ENCODE results near the gene ZNF14.
"Not testable (repeated sequence)": the region's sequence is repeated elsewhere in the genome, so short reads cannot be mapped to it uniquely, and the experiment has no call there.

ZNF14 gene

GRCh38 chr19:19732579-19733501, at the start of gene ZNF14:
Gene ZNF14, minus strand, starts transcription at chr19:19733112. Its CDS starts 154 bp downstream, at chr19:19732958.
- H3K9me3 ChIP-seq (ENCODE audit: low read depth, low read length): no peaks in the 10 kb centered on the region
- peak within 1 kb of the TSS; percentile 86 for H3K9ac ChIP-seq (ENCODE audit: insufficient read length)
- H3K4me3 ChIP-seq: peak within 1 kb of the TSS; percentile 90
- no peak within 1 kb of the TSS for H3K27ac ChIP-seq
- peak; percentile 68 for DNase-seq (ENCODE audit: low read depth, low spot score)
- H3K36me3 ChIP-seq (ENCODE audit: insufficient read depth, low read length): peaks cover 34% of the 10 kb centered on the region
- TF ChIP-seq POLR2AphosphoS5 (IDR thresholded peaks at IDR 0.05; ENCODE audit: borderline replicate concordance, low read depth, low read length) (peak; percentile 97), EZH2 (IDR thresholded peaks at IDR 0.05) (no peak), FOXP2 (optimal IDR thresholded peaks at IDR 0.05; ENCODE audit: control extremely low read depth, extremely low read length, insufficient read depth) (no peak)

DNA sequence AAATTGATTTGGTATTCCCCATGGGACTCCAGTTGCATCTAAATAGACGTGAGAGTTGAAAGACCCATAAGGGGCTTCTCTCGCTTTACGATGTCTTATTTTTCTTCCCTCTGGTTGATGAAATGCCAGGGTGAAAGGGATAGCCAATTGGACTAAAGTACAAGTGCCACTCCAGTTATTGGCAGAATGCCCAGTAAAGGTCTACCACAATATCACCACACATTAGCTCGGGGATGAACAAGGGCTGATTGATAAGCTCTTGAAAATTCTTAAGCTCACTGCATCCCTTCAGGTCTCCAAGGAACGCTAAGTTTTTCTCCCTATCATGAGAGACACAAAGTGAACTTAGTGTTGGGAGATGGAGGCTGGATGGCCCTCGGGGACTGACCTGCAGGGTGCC, 48.9 kb upstream of the ZNF14 start:
- H3K4me3 ChIP-seq; DNase-seq (ENCODE audit: low read depth, low spot score); H3K9ac ChIP-seq (ENCODE audit: insufficient read length); H3K27ac ChIP-seq; H3K9me3 ChIP-seq (ENCODE audit: low read depth, low read length): not testable (repeated sequence)
- peaks cover 33% of the 10 kb centered on the region for H3K36me3 ChIP-seq (ENCODE audit: insufficient read depth, low read length)

DNA sequence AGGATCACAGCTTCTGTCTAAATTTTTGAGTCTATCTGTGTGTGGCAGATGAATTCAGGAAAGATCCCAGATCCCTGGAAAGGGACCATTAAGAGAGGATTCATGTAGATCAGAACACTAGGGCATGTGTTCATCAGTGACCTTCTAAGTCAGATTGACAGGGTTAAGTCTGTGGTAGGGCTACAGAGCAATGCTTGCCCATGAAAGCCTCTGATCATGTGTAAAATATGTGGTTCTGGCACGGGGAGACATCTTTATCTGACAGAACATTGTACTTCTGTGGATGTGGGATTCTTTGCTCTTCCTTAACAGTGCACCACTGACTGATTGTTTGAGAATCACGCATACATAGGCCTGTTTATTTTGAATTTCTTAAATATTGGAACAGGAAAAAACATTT, 45.8 kb upstream of the ZNF14 start:
- no peak overlapping the region for H3K4me3 ChIP-seq
- peaks cover 26% of the 10 kb centered on the region for H3K36me3 ChIP-seq (ENCODE audit: insufficient read depth, low read length)
- H3K9ac ChIP-seq (ENCODE audit: insufficient read length): no peak overlapping the region
- DNase-seq (ENCODE audit: low read depth, low spot score): no peak
- H3K27ac ChIP-seq: no peak overlapping the region
- H3K9me3 ChIP-seq (ENCODE audit: low read depth, low read length): no peaks in the 10 kb centered on the region; the same call in 1 of the 2 replicates
- TF ChIP-seq EZH2 (IDR thresholded peaks at IDR 0.05) (no peak), FOXP2 (optimal IDR thresholded peaks at IDR 0.05; ENCODE audit: control extremely low read depth, extremely low read length, insufficient read depth) (no peak), POLR2AphosphoS5 (IDR thresholded peaks at IDR 0.05; ENCODE audit: borderline replicate concordance, low read depth, low read length) (no peak)

DNA sequence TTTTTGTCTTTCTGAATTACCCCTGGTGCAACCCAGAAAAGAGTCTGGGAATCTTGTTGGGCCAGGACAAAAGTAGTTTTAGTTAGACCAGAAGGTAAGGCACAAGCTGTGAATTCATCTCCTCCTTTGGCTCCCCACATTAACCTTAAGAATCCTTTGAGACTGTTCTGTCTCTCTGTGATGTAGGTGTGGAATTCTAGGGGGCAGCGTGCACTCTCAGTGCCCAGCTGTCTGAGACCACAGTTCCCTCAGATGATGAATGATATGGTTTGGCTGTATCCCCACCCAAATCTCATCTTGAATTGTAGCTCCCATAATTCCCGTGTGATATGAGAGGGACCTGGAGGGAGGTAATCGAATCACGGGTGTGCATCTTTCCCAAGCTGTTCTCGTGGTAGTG, 44.8 kb upstream of the ZNF14 start:
- H3K36me3 ChIP-seq (ENCODE audit: insufficient read depth, low read length): peaks cover 26% of the 10 kb centered on the region
- TF ChIP-seq POLR2AphosphoS5 (IDR thresholded peaks at IDR 0.05; ENCODE audit: borderline replicate concordance, low read depth, low read length) (no peak), EZH2 (IDR thresholded peaks at IDR 0.05) (no peak), FOXP2 (optimal IDR thresholded peaks at IDR 0.05; ENCODE audit: control extremely low read depth, extremely low read length, insufficient read depth) (no peak)
- no peak for DNase-seq (ENCODE audit: low read depth, low spot score)
- H3K9ac ChIP-seq (ENCODE audit: insufficient read length): no peak overlapping the region
- no peak overlapping the region for H3K27ac ChIP-seq
- H3K9me3 ChIP-seq (ENCODE audit: low read depth, low read length): no peaks in the 10 kb centered on the region; the same call in 1 of the 2 replicates
- H3K4me3 ChIP-seq: peak overlapping the region; percentile 96

DNA sequence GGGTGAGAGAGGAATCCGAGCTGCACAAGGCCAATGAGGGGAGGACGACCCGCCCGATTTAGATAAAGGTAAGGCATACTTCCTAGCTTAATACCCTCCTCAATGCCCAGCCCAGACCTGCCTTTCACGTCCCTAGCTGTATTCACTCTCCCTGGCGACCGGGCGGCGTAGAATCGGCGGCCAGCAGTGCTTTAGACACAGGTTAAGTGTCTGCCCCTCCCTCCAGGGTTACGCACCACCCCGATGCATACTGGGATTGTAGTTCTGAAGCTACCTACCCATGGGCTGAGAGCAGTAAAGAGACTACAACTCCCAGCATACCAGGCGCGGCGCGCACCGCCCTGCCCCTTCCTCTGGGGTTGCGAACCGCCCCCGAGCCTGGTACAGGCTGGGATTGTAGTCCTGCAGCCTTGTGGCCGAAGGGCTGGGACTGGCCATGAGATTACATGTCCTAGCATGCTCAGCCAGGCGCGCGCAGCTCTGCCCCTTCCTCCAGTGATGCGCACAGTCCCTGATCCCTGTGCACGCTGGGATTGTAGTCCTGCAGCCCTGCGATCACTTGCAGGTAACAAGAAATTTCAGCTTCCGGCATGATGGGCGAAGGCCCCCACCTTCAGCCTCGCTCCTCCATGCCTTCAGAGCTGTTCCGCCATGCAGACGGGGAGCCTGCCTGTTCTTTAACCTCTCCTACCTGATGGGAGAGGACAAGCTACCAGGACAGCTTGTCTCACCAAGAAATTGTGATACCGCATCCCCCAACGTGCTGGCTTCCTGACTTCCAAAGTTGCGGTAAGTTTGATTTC, 43.5 kb upstream of the ZNF14 start:
- peak; percentile 65 for DNase-seq (ENCODE audit: low read depth, low spot score)
- H3K27ac ChIP-seq: no peak overlapping the region
- no peaks in the 10 kb centered on the region; the same call in 1 of the 2 replicates for H3K9me3 ChIP-seq (ENCODE audit: low read depth, low read length)
- peak overlapping the region; percentile 96 for H3K4me3 ChIP-seq
- peaks cover 26% of the 10 kb centered on the region for H3K36me3 ChIP-seq (ENCODE audit: insufficient read depth, low read length)
- TF ChIP-seq POLR2AphosphoS5 (IDR thresholded peaks at IDR 0.05; ENCODE audit: borderline replicate concordance, low read depth, low read length) (peak; percentile 79), EZH2 (IDR thresholded peaks at IDR 0.05) (no peak)
- peak overlapping the region; percentile 76 for H3K9ac ChIP-seq (ENCODE audit: insufficient read length)

GRCh38 chr19:19775891-19776205, 42.9 kb upstream of the ZNF14 start:
- TF ChIP-seq EZH2 (IDR thresholded peaks at IDR 0.05) (no peak), FOXP2 (optimal IDR thresholded peaks at IDR 0.05; ENCODE audit: control extremely low read depth, extremely low read length, insufficient read depth) (no peak), POLR2AphosphoS5 (IDR thresholded peaks at IDR 0.05; ENCODE audit: borderline replicate concordance, low read depth, low read length) (no peak)
- Histone ChIP-seq H3K27ac (no peak overlapping the region), H3K4me3 (peak overlapping the region; percentile 96), H3K36me3 (ENCODE audit: insufficient read depth, low read length) (peaks cover 22% of the 10 kb centered on the region), H3K9ac (ENCODE audit: insufficient read length) (peak overlapping the region; percentile 76), H3K9me3 (ENCODE audit: low read depth, low read length) (no peaks in the 10 kb centered on the region; the same call in 1 of the 2 replicates)
- DNase-seq (ENCODE audit: low read depth, low spot score): no peak

GRCh38 chr19:19774354-19775033, 41.6 kb upstream of the ZNF14 start:
- DNase-seq (ENCODE audit: low read depth, low spot score): no peak
- H3K9me3 ChIP-seq (ENCODE audit: low read depth, low read length): no peaks in the 10 kb centered on the region; the same call in 1 of the 2 replicates
- no peak overlapping the region for H3K4me3 ChIP-seq
- no peak overlapping the region for H3K27ac ChIP-seq
- TF ChIP-seq POLR2AphosphoS5 (IDR thresholded peaks at IDR 0.05; ENCODE audit: borderline replicate concordance, low read depth, low read length): no peak
- TF ChIP-seq EZH2 (IDR thresholded peaks at IDR 0.05): no peak
- TF ChIP-seq FOXP2 (optimal IDR thresholded peaks at IDR 0.05; ENCODE audit: control extremely low read depth, extremely low read length, insufficient read depth): no peak
- H3K9ac ChIP-seq (ENCODE audit: insufficient read length): no peak overlapping the region
- peaks cover 15% of the 10 kb centered on the region for H3K36me3 ChIP-seq (ENCODE audit: insufficient read depth, low read length)

DNA sequence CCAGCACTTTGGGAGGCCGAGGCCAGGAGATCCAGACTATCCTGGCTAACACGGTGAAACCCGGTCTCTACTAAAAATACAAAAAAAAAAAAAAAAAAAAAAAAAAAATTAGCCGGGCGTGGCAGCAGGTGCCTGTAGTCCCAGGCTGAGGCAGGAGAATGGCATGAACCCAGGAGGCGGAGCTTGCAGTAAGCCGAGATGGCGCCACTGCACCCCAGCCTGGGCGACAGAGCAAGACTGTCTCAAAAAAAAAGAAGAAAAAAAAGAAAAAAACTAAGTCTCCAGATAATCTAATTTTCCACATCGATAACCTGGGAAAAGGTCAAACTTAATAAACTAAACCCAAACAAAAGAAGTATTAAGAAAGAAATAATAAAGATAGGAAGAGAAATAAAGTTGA, 39.1 kb upstream of the ZNF14 start:
- DNase-seq (ENCODE audit: low read depth, low spot score); H3K9ac ChIP-seq (ENCODE audit: insufficient read length); H3K9me3 ChIP-seq (ENCODE audit: low read depth, low read length); H3K4me3 ChIP-seq; H3K36me3 ChIP-seq (ENCODE audit: insufficient read depth, low read length); H3K27ac ChIP-seq: not testable (repeated sequence)

- not testable (repeated sequence) for DNase-seq (ENCODE audit: low read depth, low spot score); H3K9me3 ChIP-seq (ENCODE audit: low read depth, low read length); H3K4me3 ChIP-seq; H3K9ac ChIP-seq (ENCODE audit: insufficient read length); H3K36me3 ChIP-seq (ENCODE audit: insufficient read depth, low read length); H3K27ac ChIP-seq
Observed at GRCh38 chr19:19769971-19770370, 37.1 kb upstream of the ZNF14 start.
